SIG-M5 treated with dmso at 0.1 percent for 504 hours (cell line): ENCODE results near the gene VTCN1.
"Not testable (repeated sequence)": the region's sequence is repeated elsewhere in the genome, so short reads cannot be mapped to it uniquely, and the experiment has no call there.

Source experiments
- DNase-seq: peaks from one replicate; lab custom pipeline; 2025; ENCODE audit not compliant: unreplicated experiment; lab: John Stamatoyannopoulos, UW

VTCN1 gene

DNA sequence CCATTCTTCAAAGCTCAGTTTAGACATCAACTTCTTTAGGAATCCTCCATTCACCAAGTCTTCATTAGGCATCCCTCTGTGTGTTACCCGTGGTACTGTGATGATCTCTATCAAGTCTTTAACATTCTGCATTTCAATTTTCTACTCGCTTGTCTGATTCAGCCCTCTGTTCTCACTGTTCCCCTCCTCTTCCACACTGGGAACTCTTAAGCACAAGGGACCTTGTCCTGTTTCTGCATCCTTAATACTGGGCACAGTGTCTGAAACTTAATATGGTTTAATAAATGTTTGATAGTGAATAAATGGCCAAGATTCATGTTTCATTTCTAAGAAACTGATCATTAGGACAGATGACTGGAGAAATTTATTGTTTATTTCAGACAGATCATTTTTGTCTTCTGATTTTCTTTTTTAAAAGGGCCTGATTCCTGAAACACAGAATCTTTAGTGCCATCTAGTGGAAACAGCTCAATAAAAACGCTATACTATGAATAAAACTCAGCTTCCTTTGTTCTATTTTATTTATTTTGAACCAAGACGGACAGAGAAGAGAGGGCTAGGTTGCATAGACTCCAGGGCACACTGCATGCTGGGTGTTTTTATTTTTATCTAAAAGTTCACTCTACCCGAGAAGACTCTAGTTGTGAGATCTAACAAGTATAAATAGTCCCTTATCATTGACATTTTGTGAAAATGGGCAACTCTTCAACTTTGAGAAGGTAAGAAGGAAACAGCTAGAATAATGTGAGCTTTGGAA, 82.2 kb downstream of the VTCN1 start:
- peak; percentile 64 for DNase-seq

GRCh38 chr1:117127795-117128194, 82.9 kb downstream of the VTCN1 start:
- no peak for DNase-seq

DNA sequence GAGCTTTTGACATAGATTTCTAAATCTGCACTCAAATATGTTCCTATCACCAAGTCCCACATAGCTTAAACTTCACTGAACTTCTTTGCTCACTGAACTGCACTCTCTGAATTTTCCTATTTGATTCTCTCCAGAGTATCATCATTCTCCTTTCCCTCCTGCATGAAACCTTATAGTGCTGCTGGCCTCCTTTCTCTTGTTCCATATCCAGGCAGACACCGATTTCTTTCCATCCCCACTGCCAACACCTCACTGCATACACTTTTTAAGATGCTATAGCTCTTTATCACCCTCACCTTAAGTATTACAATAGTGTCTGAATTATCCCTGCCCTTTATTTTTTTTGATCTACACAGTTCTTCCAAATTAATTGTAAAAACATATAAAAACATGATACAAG, 86.1 kb downstream of the VTCN1 start:
- no peak for DNase-seq

- DNase-seq, result no peak
These were observed 87.5 kb downstream of the VTCN1 start for GRCh38 chr1:117123274-117123673.

DNA sequence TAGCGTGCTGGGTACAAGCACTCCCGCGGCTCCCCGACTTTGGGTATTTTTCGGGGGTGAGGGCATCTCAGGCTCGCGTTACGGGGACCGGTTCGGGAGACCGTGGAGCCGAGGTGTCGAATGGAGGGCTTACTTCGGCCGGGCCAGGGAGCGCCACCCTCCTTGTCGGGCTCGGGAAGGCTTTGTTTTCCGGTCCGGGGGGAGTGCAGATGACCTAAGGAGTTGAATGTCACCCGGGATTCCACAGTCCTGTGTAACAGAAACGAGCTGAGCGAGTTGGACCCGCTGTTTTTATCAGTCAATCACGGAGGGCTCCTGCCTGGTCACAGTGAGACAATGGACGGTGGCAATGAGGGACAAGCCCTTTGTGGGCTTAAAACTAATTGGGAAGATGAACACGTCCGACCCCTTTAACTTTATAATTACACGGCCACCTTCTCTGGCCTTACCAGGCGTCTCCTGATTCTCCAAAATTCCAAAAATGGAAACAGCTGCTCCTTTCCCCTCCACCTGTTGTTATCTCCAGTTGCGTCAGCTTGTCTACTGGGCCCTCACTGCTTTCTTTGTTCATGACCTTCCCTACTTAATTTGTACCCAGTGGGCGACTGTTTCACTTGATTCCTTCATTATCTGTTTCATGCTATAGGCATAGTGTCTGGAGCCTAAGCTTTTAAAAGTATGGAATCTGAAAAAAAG, 88.2 kb downstream of the VTCN1 start:
- DNase-seq, result no peak

DNA sequence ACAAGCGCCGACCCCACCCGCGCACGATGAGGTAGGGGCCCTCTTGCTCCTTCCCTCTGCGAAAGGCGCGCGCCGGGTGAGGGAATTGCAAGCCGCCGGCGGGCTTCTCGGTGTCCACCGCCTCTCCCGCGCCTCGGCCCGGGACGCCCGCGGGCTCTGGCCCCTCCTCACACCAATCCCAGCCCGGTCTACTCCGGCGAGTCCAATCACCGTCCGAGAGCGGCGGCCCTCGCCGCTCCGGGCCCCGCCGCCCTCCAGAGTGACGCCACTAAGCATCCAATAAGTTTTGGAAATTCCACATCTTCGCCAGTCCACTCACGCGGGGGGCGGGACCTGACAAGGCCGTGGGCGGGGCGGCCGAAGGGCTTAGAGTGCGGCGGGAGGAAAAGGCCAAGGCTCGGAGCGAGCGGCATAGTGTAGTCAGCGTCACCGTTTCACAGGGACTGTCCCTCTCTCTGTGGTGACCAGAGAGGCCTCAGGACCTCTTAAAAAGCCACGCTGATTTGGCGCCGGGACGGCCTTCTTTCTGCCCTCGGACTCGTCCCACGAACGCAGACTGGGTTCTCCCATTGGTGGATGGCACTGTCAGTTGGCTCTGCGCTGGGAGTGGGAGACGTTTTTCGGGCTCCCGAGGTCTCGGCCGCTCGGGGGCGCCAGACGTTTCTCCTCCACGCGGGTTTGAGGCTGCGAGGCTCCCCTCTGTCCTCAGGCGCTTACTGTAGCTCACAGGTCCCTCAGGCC, 89.0 kb downstream of the VTCN1 start, which contains the start of gene TRIM45:
Gene TRIM45, minus strand, starts transcription at position 161 of the 741 bp plus-strand sequence. CDS start 548 bp downstream, outside the sequence.
- DNase-seq, result peak; percentile 92

- peak; percentile 53 for DNase-seq
These were observed 89.7 kb downstream of the VTCN1 start for GRCh38 chr1:117120774-117121588.

GRCh38 chr1:117119144-117119543, 91.6 kb downstream of the VTCN1 start:
- DNase-seq, result not testable (repeated sequence)

- DNase-seq, result no peak
These were observed 92.6 kb downstream of the VTCN1 start for GRCh38 chr1:117118137-117118536.

- no peak for DNase-seq
These were observed 93.0 kb downstream of the VTCN1 start for GRCh38 chr1:117117697-117118096.

DNA sequence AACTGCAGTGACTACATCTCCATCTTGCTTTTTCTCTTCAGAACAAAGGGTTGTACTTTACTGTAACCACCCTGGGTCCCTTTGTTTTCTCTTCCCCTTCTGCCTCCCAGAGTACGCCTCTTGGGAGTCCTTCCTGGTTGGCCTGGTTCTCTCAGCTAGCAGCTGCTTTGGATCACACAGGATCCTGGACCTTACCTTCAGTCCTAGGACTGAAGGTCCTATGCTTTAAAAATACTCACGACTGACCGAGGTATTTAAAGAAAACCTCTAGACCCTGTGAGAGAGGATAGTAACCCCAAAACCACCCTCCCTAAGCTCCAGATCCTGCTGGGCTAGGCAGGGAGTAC, 94.0 kb downstream of the VTCN1 start:
- no peak for DNase-seq

- no peak for DNase-seq
These were observed 94.5 kb downstream of the VTCN1 start for GRCh38 chr1:117116090-117116783.

DNA sequence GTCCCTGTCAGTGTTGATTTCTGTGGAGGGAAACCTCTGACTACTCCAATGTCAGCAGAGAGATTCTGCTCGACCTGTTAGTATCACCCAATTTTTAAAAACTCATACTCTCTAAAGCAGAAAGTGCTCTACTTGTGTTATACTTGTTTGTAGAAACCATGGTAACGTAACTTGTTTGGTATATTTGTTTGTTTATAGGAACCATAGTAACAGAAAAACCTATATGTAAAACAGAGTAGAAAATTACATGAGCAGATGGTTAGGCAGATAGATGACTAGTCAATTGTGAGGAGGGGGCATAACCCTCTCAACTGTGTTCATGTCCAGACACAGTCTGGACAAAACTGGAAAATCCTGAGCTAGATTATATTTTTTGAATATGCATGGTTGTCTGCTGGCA, 95.8 kb downstream of the VTCN1 start:
- no peak for DNase-seq

GRCh38 chr1:117113199-117113598, 97.5 kb downstream of the VTCN1 start:
- DNase-seq, result no peak

DNA sequence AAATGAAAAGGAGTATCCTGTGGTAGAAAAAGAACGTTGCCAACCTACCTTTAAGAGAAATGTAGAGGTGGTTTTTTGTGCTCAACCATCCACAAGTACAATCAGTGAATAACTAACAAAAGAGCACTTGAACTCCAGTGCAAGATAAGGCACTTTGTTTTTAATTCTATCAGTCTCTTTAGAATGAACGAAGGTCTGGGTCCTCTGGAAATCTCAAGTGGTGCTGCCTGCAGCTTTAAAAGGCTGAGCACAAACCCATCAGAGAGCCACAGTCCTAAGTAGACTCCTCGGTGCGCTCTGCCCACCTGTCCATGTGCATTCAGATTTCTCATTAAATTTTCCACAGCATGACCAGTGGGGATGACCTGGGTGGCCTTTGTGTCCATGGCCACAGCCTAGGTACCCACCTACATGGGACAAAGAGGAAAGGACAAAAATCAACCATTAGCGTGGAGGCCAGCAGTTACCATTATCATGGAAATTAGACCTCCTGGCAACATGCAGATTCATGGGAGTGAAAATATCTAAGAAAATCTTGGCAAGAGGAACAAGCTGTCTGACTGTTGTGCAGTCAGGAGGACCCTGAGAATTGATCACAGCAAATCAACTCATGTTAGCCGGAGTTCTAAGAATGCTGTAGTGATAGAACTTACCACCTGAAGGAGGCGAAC, 98.5 kb downstream of the VTCN1 start:
- no peak for DNase-seq

GRCh38 chr1:117110774-117111173, 100.0 kb downstream of the VTCN1 start:
- no peak for DNase-seq

GRCh38 chr1:117107364-117107763, 103.4 kb downstream of the VTCN1 start:
- DNase-seq, result no peak

GRCh38 chr1:117106478-117106877, 104.2 kb downstream of the VTCN1 start:
- no peak for DNase-seq

GRCh38 chr1:117105722-117106121, 105.0 kb downstream of the VTCN1 start:
- no peak for DNase-seq

DNA sequence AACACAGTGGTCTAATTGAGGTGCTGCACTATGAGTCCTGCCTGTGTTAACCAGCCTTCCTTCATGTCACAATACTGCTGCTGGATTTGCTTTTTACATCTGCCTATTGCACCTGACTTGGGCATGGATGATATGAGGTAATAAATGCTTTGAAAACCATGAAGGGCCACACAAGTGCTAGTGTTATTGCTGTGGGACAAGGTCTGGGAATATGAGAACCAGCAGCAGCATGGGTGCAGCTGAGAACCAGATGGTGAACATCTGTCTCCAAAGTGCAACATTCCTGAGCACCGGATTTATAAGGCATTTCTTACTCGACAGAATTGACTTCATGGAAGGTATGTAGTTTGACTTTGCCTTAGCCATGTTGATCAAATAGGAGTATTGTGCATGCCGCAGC, 105.7 kb downstream of the VTCN1 start:
- DNase-seq, result no peak
